Measurements from ENCODE around the gene SEPSECS. TPM values are rescaled to one million over a fixed set of nuclear protein-coding genes. Genes with fewer than 3 reads are reported as not detected.

The SEPSECS gene
- total and polyA plus RNA-seq, 9 of the 15 experiments (the other 6 are each of a cell fraction or from before 2014, with no cell fraction given), result 3.9 to 17.2 (median 7.9) TPM

DNA sequence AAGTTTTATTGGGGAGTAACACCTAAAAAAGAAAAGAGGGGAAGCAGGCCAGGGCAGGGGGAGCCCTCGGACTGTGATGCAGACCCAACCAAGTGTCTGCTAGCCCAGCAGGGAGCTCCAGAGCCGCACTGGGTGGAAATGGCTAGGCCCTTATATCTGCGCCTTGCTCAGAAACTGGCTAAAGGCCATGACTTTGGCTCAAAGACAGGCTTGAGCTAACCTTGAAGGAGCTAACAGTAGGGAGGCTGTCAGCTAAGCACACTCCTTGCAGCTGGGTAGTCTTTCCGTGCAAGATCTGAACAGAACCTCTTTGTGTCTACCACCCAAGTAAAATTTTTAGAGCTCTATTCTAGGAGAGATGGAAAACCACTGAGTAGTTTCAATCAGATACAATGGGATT, 43.0 kb downstream of the SEPSECS start:
- WGBS (ENCODE audit: insufficient coverage, low coverage, missing lambda C conversion rate), result 54% methylated on average over 4 of the region's 4 CpGs
- ATAC-seq (peak; percentile 56), DNase-seq (ENCODE audit: extremely low read depth in 1 of 4, low spot score in 3 of 4) (no peak), FAIRE-seq (no peak)
- intact Hi-C loops (cut with micrococcal nuclease) (no loop called here), in situ Hi-C loops (cut with MboI) (no loop called here)
- H3K9me1 ChIP-seq (ENCODE audit: control insufficient read depth, insufficient read depth, low read length), result no peaks in the 10 kb centered on the region
- peaks cover 6 to 18% of the 10 kb centered on the region in 2 experiments; a peak in 3 of 5 replicates for H3K27me3 ChIP-seq (ENCODE audit: control insufficient read depth in 2 of 2, insufficient read depth in 2 of 2, low read length in 2 of 2)
- H3K4me1 ChIP-seq (replicated peaks in 1 of 2; ENCODE audit: control insufficient read depth in 2 of 2, insufficient read depth in 2 of 2, low read length in 2 of 2), result no peaks in the 10 kb centered on the region; a peak in 2 of 5 replicates
- BruUV-seq (replicated peaks), result no TSS peak
- H3K4me2 ChIP-seq (ENCODE audit: insufficient read depth, low read length), result no peak overlapping the region
- no peak for TF ChIP-seq SOX6 (IDR thresholded peaks at IDR 0.05)
- no peak for TF ChIP-seq ZKSCAN8 (CRISPR knock-in tag; IDR thresholded peaks at IDR 0.05)
- TF ChIP-seq, protein P1, sequence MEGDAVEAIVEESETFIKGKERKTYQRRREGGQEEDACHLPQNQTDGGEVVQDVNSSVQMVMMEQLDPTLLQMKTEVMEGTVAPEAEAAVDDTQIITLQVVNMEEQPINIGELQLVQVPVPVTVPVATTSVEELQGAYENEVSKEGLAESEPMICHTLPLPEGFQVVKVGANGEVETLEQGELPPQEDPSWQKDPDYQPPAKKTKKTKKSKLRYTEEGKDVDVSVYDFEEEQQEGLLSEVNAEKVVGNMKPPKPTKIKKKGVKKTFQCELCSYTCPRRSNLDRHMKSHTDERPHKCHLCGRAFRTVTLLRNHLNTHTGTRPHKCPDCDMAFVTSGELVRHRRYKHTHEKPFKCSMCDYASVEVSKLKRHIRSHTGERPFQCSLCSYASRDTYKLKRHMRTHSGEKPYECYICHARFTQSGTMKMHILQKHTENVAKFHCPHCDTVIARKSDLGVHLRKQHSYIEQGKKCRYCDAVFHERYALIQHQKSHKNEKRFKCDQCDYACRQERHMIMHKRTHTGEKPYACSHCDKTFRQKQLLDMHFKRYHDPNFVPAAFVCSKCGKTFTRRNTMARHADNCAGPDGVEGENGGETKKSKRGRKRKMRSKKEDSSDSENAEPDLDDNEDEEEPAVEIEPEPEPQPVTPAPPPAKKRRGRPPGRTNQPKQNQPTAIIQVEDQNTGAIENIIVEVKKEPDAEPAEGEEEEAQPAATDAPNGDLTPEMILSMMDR (IDR thresholded peaks at IDR 0.05 in 2 of 3, conservative IDR thresholded peaks at IDR 0.05 in 1 of 3; ENCODE audit: insufficient read depth in 2 of 3, low read depth in 1 of 3, low read length in 3 of 3), result peak in 1 of 3 experiments; percentile 30; a peak in 1 of 6 replicates
- TF ChIP-seq RAD21 (CRISPR knock-in tag; conservative IDR thresholded peaks at IDR 0.05 in 1 of 2, IDR thresholded peaks at IDR 0.05 in 1 of 2), result peak in 1 of 2 experiments; percentile 4; a peak in 1 of 4 replicates
- H4K20me1 ChIP-seq (replicated peaks; ENCODE audit: control insufficient read depth, insufficient read depth, low read length), result no peaks in the 10 kb centered on the region; the same call in 1 of the 2 replicates
- H2AFZ ChIP-seq (ENCODE audit: low read depth, low read length), result no peak overlapping the region
- no peak overlapping the region for H3K27ac ChIP-seq (ENCODE audit: extremely low read depth, low read depth, low read length)
- H3K9ac ChIP-seq (ENCODE audit: insufficient read depth in 1 of 2, low read depth in 2 of 2, low read length in 2 of 2), result no peak overlapping the region
- H3K4me3 ChIP-seq, result no peak overlapping the region
- H3K79me2 ChIP-seq (ENCODE audit: control insufficient read depth, insufficient read depth, low read length), result no peaks in the 10 kb centered on the region
- CTCF ChIA-PET (ENCODE audit: low intra/inter-chr PET ratio), result no interaction called here
- POLR2A ChIA-PET, result interaction anchor here (1.1 kb wide), 1 partner anchor 11 kb away, joined by 10 read pairs; no protein-coding TSS in a partner anchor
- no peaks in the 10 kb centered on the region for H3K36me3 ChIP-seq (ENCODE audit: control insufficient read depth, insufficient read depth, low read length)
- no peaks in the 10 kb centered on the region for H3K9me3 ChIP-seq (replicated peaks; ENCODE audit: control insufficient read depth, insufficient read depth, low read depth, low read length)
